ENCODE data around the gene PAFAH1B2.

DNA sequence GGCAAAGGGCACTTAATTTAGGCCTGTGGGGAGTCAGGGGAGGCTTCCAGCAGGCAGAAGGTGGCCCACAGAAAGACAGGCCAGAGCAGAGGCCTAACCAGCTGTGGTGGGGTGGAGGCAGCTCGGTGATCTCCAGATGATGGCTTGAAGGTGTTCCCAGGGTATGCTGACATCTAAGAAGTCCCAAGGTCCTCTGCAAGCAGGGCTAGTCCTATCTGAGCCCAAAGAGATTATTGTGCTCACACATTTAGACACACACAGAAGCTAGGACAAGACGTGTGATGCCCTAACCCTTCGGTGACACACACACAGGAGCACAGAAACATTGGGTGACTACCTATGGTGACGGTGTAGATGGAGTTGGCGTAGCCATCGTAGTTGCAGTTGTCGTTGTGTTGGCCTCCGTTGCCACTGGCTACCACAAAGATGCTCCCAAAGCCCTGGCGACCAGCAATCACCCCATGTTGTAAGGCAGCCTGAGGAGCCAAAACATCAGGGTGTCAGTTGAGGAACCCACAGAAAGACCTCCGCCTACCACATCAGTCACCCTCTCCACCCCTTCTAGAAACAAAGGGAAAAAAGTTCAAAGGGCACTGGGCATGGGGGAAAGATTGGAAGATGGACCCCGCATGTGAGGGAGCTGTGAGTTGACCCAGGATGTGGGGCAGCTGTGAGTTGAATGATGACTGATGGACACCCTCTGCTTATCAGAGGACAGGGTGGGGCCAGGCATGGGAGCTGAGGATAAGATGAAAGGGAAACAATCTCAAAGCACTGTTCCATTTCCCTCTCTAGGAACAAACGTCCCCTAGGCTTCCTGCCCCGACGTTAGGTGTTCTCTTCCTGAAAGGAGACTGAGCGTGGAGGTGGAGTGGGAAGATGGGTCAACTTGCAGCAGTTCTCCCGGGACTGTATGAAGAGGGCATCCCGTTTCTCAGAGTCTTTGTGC, 79.9 kb downstream of the PAFAH1B2 start:
- TF ChIP-seq, protein P1, sequence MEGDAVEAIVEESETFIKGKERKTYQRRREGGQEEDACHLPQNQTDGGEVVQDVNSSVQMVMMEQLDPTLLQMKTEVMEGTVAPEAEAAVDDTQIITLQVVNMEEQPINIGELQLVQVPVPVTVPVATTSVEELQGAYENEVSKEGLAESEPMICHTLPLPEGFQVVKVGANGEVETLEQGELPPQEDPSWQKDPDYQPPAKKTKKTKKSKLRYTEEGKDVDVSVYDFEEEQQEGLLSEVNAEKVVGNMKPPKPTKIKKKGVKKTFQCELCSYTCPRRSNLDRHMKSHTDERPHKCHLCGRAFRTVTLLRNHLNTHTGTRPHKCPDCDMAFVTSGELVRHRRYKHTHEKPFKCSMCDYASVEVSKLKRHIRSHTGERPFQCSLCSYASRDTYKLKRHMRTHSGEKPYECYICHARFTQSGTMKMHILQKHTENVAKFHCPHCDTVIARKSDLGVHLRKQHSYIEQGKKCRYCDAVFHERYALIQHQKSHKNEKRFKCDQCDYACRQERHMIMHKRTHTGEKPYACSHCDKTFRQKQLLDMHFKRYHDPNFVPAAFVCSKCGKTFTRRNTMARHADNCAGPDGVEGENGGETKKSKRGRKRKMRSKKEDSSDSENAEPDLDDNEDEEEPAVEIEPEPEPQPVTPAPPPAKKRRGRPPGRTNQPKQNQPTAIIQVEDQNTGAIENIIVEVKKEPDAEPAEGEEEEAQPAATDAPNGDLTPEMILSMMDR (conservative IDR thresholded peaks at IDR 0.05): no peak
- no peak for TF ChIP-seq EZH2 (IDR thresholded peaks at IDR 0.05; ENCODE audit: low read depth)
